GM23338 (cell line): ENCODE data around the gene MIEN1. TPM values are rescaled to one million over a fixed set of nuclear protein-coding genes. Genes with fewer than 3 reads are reported as not detected.

Experiments used
- ATAC-seq: fragments of 200-7000 bp; cut with Tn5 transposase; 3 replicates; pipeline ENCODE4 v1.9.1; 2020
- DNase-seq: peaks from one replicate; pipeline ENCODE4 v3.0.0-alpha.2; 2015; ENCODE audit warnings: low spot score
- H2AFZ ChIP-seq: fragments of 200-600 bp; sonication (generic); 2 replicates; pipeline ENCODE4 v1.8.0; 2016; ENCODE audit warnings: antibody characterized with exemption, mild to moderate bottlenecking, moderate library complexity
- H3F3A ChIP-seq: fragments of 200-600 bp; sonication (generic); replicated peaks from 2 replicates; pipeline ENCODE4 v1.8.0; 2017; ENCODE audit warnings: antibody characterized with exemption, mixed run types, low read depth
- H3K27ac ChIP-seq: fragments of 200-600 bp; sonication (generic); 2 replicates; pipeline ENCODE4 v1.6.1; 2016; ENCODE audit warnings: low read depth
- H3K27me3 ChIP-seq: fragments of 200-600 bp; sonication (generic); 2 replicates; pipeline ENCODE4 v1.8.0; 2016; ENCODE audit warnings: mild to moderate bottlenecking, mixed run types, moderate library complexity; ENCODE audit not compliant: insufficient read depth
- H3K36me3 ChIP-seq: fragments of 200-600 bp; sonication (generic); 2 replicates; pipeline ENCODE4 v1.8.0; 2016; ENCODE audit warnings: mild to moderate bottlenecking; ENCODE audit not compliant: insufficient read depth
- H3K4me1 ChIP-seq: fragments of 200-600 bp; sonication (generic); 2 replicates; pipeline ENCODE4 v1.8.0; 2016; ENCODE audit warnings: mild to moderate bottlenecking, moderate library complexity; ENCODE audit not compliant: insufficient read depth
- H3K4me2 ChIP-seq: fragments of 200-600 bp; sonication (generic); 2 replicates; pipeline ENCODE4 v1.7.1; 2017; ENCODE audit warnings: mixed run types
- H3K4me3 ChIP-seq: fragments of 200-600 bp; sonication (generic); 2 replicates; pipeline ENCODE4 v1.6.1; 2016; ENCODE audit warnings: mixed run types
- H3K79me2 ChIP-seq: fragments of 200-600 bp; sonication (generic); replicated peaks from 2 replicates; pipeline ENCODE4 v1.8.0; 2017; ENCODE audit warnings: mild to moderate bottlenecking; ENCODE audit not compliant: insufficient read depth
- H3K9me2 ChIP-seq: fragments of 200-600 bp; sonication (generic); 2 replicates; pipeline ENCODE4 v1.8.0; 2017; ENCODE audit not compliant: insufficient read depth
- H4K20me1 ChIP-seq: fragments of 200-600 bp; sonication (generic); replicated peaks from 2 replicates; pipeline ENCODE4 v1.8.0; 2017; ENCODE audit warnings: mild to moderate bottlenecking; ENCODE audit not compliant: insufficient read depth
- H3K27ac Mint-ChIP-seq: 2 replicates; pipeline ENCODE4 v1.8.0; 2020; ENCODE audit warnings: inconsistent platforms, mild to moderate bottlenecking, moderate library complexity, mixed read lengths
- H3K27me3 Mint-ChIP-seq: 3 replicates; pipeline ENCODE4 v1.8.0; 2022; ENCODE audit warnings: low read depth, mild to moderate bottlenecking, moderate library complexity, mixed read lengths, inconsistent platforms; ENCODE audit not compliant: insufficient read depth, poor library complexity
- H3K36me3 Mint-ChIP-seq: 3 replicates; pipeline ENCODE4 v1.8.0; 2021; ENCODE audit warnings: low read depth, mild to moderate bottlenecking, inconsistent platforms, moderate library complexity, mixed read lengths
- H3K4me1 Mint-ChIP-seq: 3 replicates; pipeline ENCODE4 v1.8.0; 2020; ENCODE audit warnings: mild to moderate bottlenecking, inconsistent platforms, mixed read lengths
- H3K4me3 Mint-ChIP-seq: 3 replicates; pipeline ENCODE4 v1.8.0; 2021; ENCODE audit warnings: moderate library complexity, mild to moderate bottlenecking, inconsistent platforms, mixed read lengths
- H3K9me3 Mint-ChIP-seq: 3 replicates; pipeline ENCODE4 v1.8.0; 2020; ENCODE audit warnings: moderate library complexity, mild to moderate bottlenecking, inconsistent platforms, mixed read lengths
- CREB1 ChIP-seq: fragments of 250-450 bp; sonication (Bioruptor Pico); IDR thresholded peaks from 2 replicates; pipeline ENCODE4 v1.5.0; 2020; ENCODE audit warnings: low read depth, mild to moderate bottlenecking, moderate library complexity
- CTCF ChIP-seq, 2 experiments: fragments of 200-600 bp in 1 of 2; sonication (generic) in 1 of 2; conservative IDR thresholded peaks; 2 replicates each; pipeline versions ENCODE4 v1.5.1 to v1.6.1; 2016 to 2017; ENCODE audit warnings: antibody characterized with exemption in 2 of 2, low read depth in 2 of 2, mild to moderate bottlenecking in 2 of 2, moderate library complexity in 1 of 2
- ETS1 ChIP-seq: IDR thresholded peaks from 2 replicates; pipeline ENCODE4 v1.6.1; 2016; ENCODE audit warnings: antibody characterized with exemption
- EZH2 ChIP-seq: fragments of 200-600 bp; sonication (generic); IDR thresholded peaks from one replicate; pipeline ENCODE4 v1.8.0; 2017; ENCODE audit warnings: antibody characterized with exemption, mild to moderate bottlenecking, low read depth; ENCODE audit not compliant: unreplicated experiment
- EZH2phosphoT487 ChIP-seq: fragments of 200-600 bp; sonication (generic); IDR thresholded peaks from one replicate; pipeline ENCODE4 v1.8.1; 2018; ENCODE audit warnings: antibody characterized with exemption; ENCODE audit not compliant: unreplicated experiment
- JUNB ChIP-seq: IDR thresholded peaks from one replicate; pipeline ENCODE4 v1.6.1; 2016; ENCODE audit warnings: antibody characterized with exemption; ENCODE audit not compliant: unreplicated experiment
- NANOG ChIP-seq: IDR thresholded peaks from 2 replicates; pipeline ENCODE4 v1.6.1; 2016; ENCODE audit warnings: antibody characterized with exemption, borderline replicate concordance
- POLR2AphosphoS5 ChIP-seq: IDR thresholded peaks from 2 replicates; pipeline ENCODE4 v1.6.1; 2016; ENCODE audit warnings: antibody characterized with exemption, low read depth
- STAT1 ChIP-seq: IDR thresholded peaks from one replicate; pipeline ENCODE4 v1.6.1; 2016; ENCODE audit warnings: antibody characterized with exemption; ENCODE audit not compliant: unreplicated experiment
- ZNF114 ChIP-seq: fragments of 250-450 bp; sonication (Bioruptor Pico); IDR thresholded peaks from 2 replicates; pipeline ENCODE4 v1.5.0; 2020; ENCODE audit warnings: mild to moderate bottlenecking, moderate library complexity
- ZNF331 ChIP-seq: fragments of 250-450 bp; sonication (Bioruptor Pico); IDR thresholded peaks from 2 replicates; pipeline ENCODE4 v1.5.0; 2020; ENCODE audit warnings: low read depth, mild to moderate bottlenecking, moderate library complexity
- polyA plus RNA-seq: library from polyadenylated mRNA; unstranded; fragments of >200 nt; fragmentation: Nextera tagmentation; extraction: Ambion mirVana; gene quantifications from 2 replicates; pipeline ENCODE4 v1.2.1, GENCODE V29; 2016
- total RNA-seq: library from RNA; depleted of rRNA; stranded (reverse); fragments of >200 nt; shearing (Covaris generic); gene quantifications from 2 replicates; pipeline ENCODE4 v1.2.3, GENCODE V29; 2014
- TF ChIP-seq, protein P1 (sequence below): fragments of 250-450 bp; sonication (Bioruptor Pico); IDR thresholded peaks from 2 replicates; pipeline ENCODE4 v1.5.0; 2020; ENCODE audit warnings: mild to moderate bottlenecking, moderate library complexity
- TF ChIP-seq, protein P2 (sequence below): IDR thresholded peaks from one replicate; pipeline ENCODE4 v1.6.1; 2018; ENCODE audit warnings: antibody characterized with exemption; ENCODE audit not compliant: unreplicated experiment

Gene MIEN1
- total and polyA plus RNA-seq, 2 experiments from 2014 or later: 37.1 to 91.8 TPM

DNA sequence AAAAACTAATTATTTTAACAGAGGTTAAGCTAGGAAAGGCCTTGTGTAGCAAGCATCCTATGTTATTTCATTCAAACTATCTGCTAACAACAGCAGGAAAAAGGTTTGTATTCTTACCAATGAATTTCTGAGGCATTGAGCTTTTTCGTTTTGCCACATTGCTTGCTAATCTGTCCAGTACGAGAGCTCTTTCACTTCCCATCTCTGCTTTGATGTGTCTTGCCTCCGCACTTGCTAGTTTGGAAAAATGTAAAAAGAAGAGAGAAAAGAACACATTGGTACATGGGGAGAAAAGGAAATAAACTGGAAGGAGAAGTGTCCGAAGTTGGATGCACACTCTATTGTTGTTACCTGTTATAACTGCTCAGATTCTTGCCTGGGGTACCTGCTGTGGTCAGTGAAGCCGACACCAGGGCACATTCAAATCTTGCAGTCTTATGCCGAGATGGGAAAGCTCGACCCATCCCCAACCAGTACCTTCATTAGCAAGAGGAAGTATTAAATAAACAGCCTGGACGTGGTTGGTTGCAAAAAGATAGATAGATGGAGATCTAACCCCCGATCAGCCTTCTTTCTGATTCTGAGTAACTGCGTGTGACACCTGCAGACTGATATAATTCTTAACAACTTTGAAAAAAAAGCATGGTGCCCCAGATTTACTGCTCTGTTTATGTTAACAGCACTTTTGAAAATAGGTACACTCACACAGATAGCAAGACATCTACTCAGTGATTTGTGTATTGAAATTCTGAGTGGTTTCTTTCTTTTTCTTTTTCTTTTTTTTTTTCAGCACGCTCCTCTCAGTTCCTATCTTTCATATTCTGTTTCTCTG lies 47.4 kb upstream of the MIEN1 start:
- DNase-seq (no peak), ATAC-seq (no peak)
- Mint-ChIP-seq H3K36me3 (no peaks in the 10 kb centered on the region), H3K27ac (no peak overlapping the region), H3K4me3 (no peak overlapping the region), H3K27me3 (no peaks in the 10 kb centered on the region), H3K9me3 (no peaks in the 10 kb centered on the region), H3K4me1 (peaks cover 6% of the 10 kb centered on the region; the same call in 2 of the 3 replicates)
- H3K9me2 ChIP-seq: no peaks in the 10 kb centered on the region
- H3K27me3 ChIP-seq: no peaks in the 10 kb centered on the region
- peak overlapping the region; percentile 34; the same call in 1 of the 2 replicates for H2AFZ ChIP-seq
- no peak for TF ChIP-seq ZNF114 (CRISPR knock-in tag)
- TF ChIP-seq EZH2: no peak
- no peak for TF ChIP-seq NANOG
- TF ChIP-seq CTCF (conservative IDR thresholded peaks at IDR 0.05; ENCODE audit: low read depth in 2 of 2): no peak
- TF ChIP-seq ETS1: no peak
- TF ChIP-seq, protein P1, sequence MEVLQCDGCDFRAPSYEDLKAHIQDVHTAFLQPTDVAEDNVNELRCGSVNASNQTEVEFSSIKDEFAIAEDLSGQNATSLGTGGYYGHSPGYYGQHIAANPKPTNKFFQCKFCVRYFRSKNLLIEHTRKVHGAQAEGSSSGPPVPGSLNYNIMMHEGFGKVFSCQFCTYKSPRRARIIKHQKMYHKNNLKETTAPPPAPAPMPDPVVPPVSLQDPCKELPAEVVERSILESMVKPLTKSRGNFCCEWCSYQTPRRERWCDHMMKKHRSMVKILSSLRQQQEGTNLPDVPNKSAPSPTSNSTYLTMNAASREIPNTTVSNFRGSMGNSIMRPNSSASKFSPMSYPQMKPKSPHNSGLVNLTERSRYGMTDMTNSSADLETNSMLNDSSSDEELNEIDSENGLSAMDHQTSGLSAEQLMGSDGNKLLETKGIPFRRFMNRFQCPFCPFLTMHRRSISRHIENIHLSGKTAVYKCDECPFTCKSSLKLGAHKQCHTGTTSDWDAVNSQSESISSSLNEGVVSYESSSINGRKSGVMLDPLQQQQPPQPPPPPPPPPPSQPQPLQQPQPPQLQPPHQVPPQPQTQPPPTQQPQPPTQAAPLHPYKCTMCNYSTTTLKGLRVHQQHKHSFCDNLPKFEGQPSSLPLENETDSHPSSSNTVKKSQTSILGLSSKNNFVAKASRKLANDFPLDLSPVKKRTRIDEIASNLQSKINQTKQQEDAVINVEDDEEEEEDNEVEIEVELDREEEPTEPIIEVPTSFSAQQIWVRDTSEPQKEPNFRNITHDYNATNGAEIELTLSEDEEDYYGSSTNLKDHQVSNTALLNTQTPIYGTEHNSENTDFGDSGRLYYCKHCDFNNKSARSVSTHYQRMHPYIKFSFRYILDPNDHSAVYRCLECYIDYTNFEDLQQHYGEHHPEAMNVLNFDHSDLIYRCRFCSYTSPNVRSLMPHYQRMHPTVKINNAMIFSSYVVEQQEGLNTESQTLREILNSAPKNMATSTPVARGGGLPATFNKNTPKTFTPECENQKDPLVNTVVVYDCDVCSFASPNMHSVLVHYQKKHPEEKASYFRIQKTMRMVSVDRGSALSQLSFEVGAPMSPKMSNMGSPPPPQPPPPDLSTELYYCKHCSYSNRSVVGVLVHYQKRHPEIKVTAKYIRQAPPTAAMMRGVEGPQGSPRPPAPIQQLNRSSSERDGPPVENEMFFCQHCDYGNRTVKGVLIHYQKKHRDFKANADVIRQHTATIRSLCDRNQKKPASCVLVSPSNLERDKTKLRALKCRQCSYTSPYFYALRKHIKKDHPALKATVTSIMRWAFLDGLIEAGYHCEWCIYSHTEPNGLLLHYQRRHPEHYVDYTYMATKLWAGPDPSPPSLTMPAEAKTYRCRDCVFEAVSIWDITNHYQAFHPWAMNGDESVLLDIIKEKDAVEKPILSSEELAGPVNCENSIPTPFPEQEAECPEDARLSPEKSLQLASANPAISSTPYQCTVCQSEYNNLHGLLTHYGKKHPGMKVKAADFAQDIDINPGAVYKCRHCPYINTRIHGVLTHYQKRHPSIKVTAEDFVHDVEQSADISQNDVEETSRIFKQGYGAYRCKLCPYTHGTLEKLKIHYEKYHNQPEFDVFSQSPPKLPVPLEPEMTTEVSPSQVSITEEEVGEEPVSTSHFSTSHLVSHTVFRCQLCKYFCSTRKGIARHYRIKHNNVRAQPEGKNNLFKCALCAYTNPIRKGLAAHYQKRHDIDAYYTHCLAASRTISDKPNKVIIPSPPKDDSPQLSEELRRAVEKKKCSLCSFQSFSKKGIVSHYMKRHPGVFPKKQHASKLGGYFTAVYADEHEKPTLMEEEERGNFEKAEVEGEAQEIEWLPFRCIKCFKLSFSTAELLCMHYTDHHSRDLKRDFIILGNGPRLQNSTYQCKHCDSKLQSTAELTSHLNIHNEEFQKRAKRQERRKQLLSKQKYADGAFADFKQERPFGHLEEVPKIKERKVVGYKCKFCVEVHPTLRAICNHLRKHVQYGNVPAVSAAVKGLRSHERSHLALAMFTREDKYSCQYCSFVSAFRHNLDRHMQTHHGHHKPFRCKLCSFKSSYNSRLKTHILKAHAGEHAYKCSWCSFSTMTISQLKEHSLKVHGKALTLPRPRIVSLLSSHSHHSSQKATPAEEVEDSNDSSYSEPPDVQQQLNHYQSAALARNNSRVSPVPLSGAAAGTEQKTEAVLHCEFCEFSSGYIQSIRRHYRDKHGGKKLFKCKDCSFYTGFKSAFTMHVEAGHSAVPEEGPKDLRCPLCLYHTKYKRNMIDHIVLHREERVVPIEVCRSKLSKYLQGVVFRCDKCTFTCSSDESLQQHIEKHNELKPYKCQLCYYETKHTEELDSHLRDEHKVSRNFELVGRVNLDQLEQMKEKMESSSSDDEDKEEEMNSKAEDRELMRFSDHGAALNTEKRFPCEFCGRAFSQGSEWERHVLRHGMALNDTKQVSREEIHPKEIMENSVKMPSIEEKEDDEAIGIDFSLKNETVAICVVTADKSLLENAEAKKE (CRISPR knock-in tag): no peak
- TF ChIP-seq POLR2AphosphoS5: no peak
- TF ChIP-seq, protein P2, sequence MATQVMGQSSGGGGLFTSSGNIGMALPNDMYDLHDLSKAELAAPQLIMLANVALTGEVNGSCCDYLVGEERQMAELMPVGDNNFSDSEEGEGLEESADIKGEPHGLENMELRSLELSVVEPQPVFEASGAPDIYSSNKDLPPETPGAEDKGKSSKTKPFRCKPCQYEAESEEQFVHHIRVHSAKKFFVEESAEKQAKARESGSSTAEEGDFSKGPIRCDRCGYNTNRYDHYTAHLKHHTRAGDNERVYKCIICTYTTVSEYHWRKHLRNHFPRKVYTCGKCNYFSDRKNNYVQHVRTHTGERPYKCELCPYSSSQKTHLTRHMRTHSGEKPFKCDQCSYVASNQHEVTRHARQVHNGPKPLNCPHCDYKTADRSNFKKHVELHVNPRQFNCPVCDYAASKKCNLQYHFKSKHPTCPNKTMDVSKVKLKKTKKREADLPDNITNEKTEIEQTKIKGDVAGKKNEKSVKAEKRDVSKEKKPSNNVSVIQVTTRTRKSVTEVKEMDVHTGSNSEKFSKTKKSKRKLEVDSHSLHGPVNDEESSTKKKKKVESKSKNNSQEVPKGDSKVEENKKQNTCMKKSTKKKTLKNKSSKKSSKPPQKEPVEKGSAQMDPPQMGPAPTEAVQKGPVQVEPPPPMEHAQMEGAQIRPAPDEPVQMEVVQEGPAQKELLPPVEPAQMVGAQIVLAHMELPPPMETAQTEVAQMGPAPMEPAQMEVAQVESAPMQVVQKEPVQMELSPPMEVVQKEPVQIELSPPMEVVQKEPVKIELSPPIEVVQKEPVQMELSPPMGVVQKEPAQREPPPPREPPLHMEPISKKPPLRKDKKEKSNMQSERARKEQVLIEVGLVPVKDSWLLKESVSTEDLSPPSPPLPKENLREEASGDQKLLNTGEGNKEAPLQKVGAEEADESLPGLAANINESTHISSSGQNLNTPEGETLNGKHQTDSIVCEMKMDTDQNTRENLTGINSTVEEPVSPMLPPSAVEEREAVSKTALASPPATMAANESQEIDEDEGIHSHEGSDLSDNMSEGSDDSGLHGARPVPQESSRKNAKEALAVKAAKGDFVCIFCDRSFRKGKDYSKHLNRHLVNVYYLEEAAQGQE: no peak
- TF ChIP-seq ZNF331 (CRISPR knock-in tag): no peak
- no peak for TF ChIP-seq CREB1 (CRISPR knock-in tag)
- no peak for TF ChIP-seq JUNB
- TF ChIP-seq EZH2phosphoT487: no peak
- no peak for TF ChIP-seq STAT1
- no peak overlapping the region for H3K27ac ChIP-seq
- H3K4me1 ChIP-seq: no peaks in the 10 kb centered on the region
- H3K36me3 ChIP-seq: no peaks in the 10 kb centered on the region
- H3K79me2 ChIP-seq: no peaks in the 10 kb centered on the region
- no peaks in the 10 kb centered on the region for H4K20me1 ChIP-seq
- no peaks in the 10 kb centered on the region for H3F3A ChIP-seq
- no peak overlapping the region for H3K4me2 ChIP-seq
- no peak overlapping the region for H3K4me3 ChIP-seq
